ENCODE data around the gene DLG2. TPM values are rescaled to one million over a fixed set of nuclear protein-coding genes. Genes with fewer than 3 reads are reported as not detected.

DLG2 gene
- total and polyA plus RNA-seq, 2 donors (not counting 3 experiments of a cell fraction or from before 2014, with no cell fraction given): 0.15 to 1.1 TPM

GRCh38 chr11:85438328-85438727 is 188.8 kb downstream of the DLG2 start:
- Histone ChIP-seq H3K4me3 (replicated peaks in 1 of 3; ENCODE audit: insufficient read depth in 1 of 3, low read depth in 1 of 3, low read length in 3 of 3) (no peak overlapping the region), H3K36me3 (ENCODE audit: control insufficient read depth in 2 of 2, extremely low read depth in 1 of 2, insufficient read depth in 2 of 2, low read length in 2 of 2) (no peaks in the 10 kb centered on the region), H3K27ac (ENCODE audit: insufficient read depth, low read depth, low read length) (no peak overlapping the region), H3K9me1 (replicated peaks; ENCODE audit: control insufficient read depth, extremely low read depth, insufficient read depth, low read length) (no peaks in the 10 kb centered on the region), H3K79me2 (ENCODE audit: control insufficient read depth, insufficient read depth, low read length) (no peaks in the 10 kb centered on the region), H4K20me1 (replicated peaks; ENCODE audit: control insufficient read depth, extremely low read depth, insufficient read depth, low read length) (no peaks in the 10 kb centered on the region), H2AFZ (ENCODE audit: low read depth, low read length) (no peak overlapping the region), H3K4me1 (ENCODE audit: control insufficient read depth, extremely low read depth, insufficient read depth, low read length) (no peaks in the 10 kb centered on the region), H3K27me3 (ENCODE audit: control insufficient read depth in 2 of 2, insufficient read depth in 2 of 2, low read length in 2 of 2) (no peaks in the 10 kb centered on the region), H3K9ac (replicated peaks; ENCODE audit: extremely low read depth, insufficient read depth, low read length) (no peak overlapping the region), H3K9me3 (replicated peaks; ENCODE audit: control insufficient read depth, insufficient read depth, low read length) (no peaks in the 10 kb centered on the region), H3K4me2 (ENCODE audit: insufficient read depth, low read length) (no peak overlapping the region)
- intact Hi-C loops (cut with micrococcal nuclease): no loop called here
- FAIRE-seq (no peak), DNase-seq (ENCODE audit: low read depth, low spot score) (no peak)
- no TSS peak for BruUV-seq (replicated peaks)
- ChIA-PET CTCF (no interaction called here), POLR2A (no interaction called here)
- dilution Hi-C loops (cut with MboI; ENCODE audit: extremely low pct_ligation_motif_present, low sequenced_read_pairs): no loop called here
- TF ChIP-seq, protein P1, sequence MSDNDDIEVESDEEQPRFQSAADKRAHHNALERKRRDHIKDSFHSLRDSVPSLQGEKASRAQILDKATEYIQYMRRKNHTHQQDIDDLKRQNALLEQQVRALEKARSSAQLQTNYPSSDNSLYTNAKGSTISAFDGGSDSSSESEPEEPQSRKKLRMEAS (IDR thresholded peaks at IDR 0.05; ENCODE audit: insufficient read depth, insufficient read length): no peak
- TF ChIP-seq JUN (IDR thresholded peaks at IDR 0.05; ENCODE audit: borderline replicate concordance, insufficient read depth, insufficient read length, low read depth): no peak
- TF ChIP-seq GATA2 (IDR thresholded peaks at IDR 0.05; ENCODE audit: insufficient read depth, insufficient read length, low read depth, low read length): no peak
- no peak for TF ChIP-seq EZH2 (IDR thresholded peaks at IDR 0.05; ENCODE audit: borderline replicate concordance, low read depth, low read length, severe bottlenecking)
- TF ChIP-seq FOS (IDR thresholded peaks at IDR 0.05; ENCODE audit: borderline replicate concordance, insufficient read depth, low read length): no peak
- no peak for TF ChIP-seq CTCF (IDR thresholded peaks at IDR 0.05; ENCODE audit: extremely low read depth in 1 of 2, insufficient read depth in 1 of 2, low read depth in 1 of 2, low read length in 2 of 2)
- TF ChIP-seq MYC (IDR thresholded peaks at IDR 0.05; ENCODE audit: low read depth, low read length): no peak
- TF ChIP-seq POLR2AphosphoS5 (IDR thresholded peaks at IDR 0.05; ENCODE audit: insufficient read depth, low read depth, low read length): no peak
